ENCODE measurements around the gene MMP10. TPM values are rescaled to one million over a fixed set of nuclear protein-coding genes. Genes with fewer than 3 reads are reported as not detected.

Gene MMP10
- total and polyA plus RNA-seq, 4 donors = not detected

GRCh38 chr11:102783720-102784119 lies 3.3 kb upstream of the MMP10 start:
- Histone ChIP-seq H3K9ac (ENCODE audit: low read depth in 1 of 2, low read length in 2 of 2) (no peak overlapping the region), H3K9me3 (ENCODE audit: control insufficient read depth in 4 of 4, low read length in 3 of 4) (no peaks in the 10 kb centered on the region), H3K36me3 (ENCODE audit: control insufficient read depth in 4 of 4, insufficient read depth in 3 of 4, low read depth in 1 of 4, low read length in 3 of 4) (no peaks in the 10 kb centered on the region), H3K27me3 (ENCODE audit: control insufficient read depth in 4 of 4, insufficient read depth in 4 of 4, low read length in 3 of 4) (no peaks in the 10 kb centered on the region), H3K4me1 (ENCODE audit: control insufficient read depth in 4 of 4, insufficient read depth in 4 of 4, low read length in 3 of 4) (no peaks in the 10 kb centered on the region), H3K27ac (ENCODE audit: low read depth in 1 of 2, low read length in 2 of 2) (no peak overlapping the region), H3K4me3 (ENCODE audit: low read depth in 1 of 3, low read length in 3 of 3) (no peak overlapping the region)
- WGBS = 70% methylated on average over 2 of the region's 2 CpGs
- TF ChIP-seq JUND (IDR thresholded peaks at IDR 0.05) = no peak
- no peak for TF ChIP-seq RAD21 (IDR thresholded peaks at IDR 0.05)
- no peak for TF ChIP-seq FOXA2 (IDR thresholded peaks at IDR 0.05)
- no peak for TF ChIP-seq MAX (IDR thresholded peaks at IDR 0.05)
- no peak for TF ChIP-seq HNF4G (IDR thresholded peaks at IDR 0.05)
- TF ChIP-seq FOXA1 (IDR thresholded peaks at IDR 0.05) = no peak
- no peak for TF ChIP-seq CTCF (IDR thresholded peaks at IDR 0.05; ENCODE audit: low read depth, low read length, missing input control)
- TF ChIP-seq EGR1 (IDR thresholded peaks at IDR 0.05; ENCODE audit: low read depth in 2 of 2) = no peak
- TF ChIP-seq RXRA (IDR thresholded peaks at IDR 0.05) = no peak
- TF ChIP-seq HNF4A (conservative IDR thresholded peaks at IDR 0.05) = no peak
- TF ChIP-seq ATF3 (IDR thresholded peaks at IDR 0.05) = no peak
- no peak for TF ChIP-seq TAF1 (conservative IDR thresholded peaks at IDR 0.05)
- TF ChIP-seq NR2F2 (IDR thresholded peaks at IDR 0.05) = no peak
- TF ChIP-seq SP1 (IDR thresholded peaks at IDR 0.05) = no peak
- TF ChIP-seq GABPA (IDR thresholded peaks at IDR 0.05 in 1 of 2, conservative IDR thresholded peaks at IDR 0.05 in 1 of 2) = no peak
- no peak for DNase-seq (ENCODE audit: low spot score)

- Histone ChIP-seq H3K4me3 (ENCODE audit: low read depth in 1 of 3, low read length in 3 of 3) (no peak overlapping the region), H3K27me3 (ENCODE audit: control insufficient read depth in 4 of 4, insufficient read depth in 4 of 4, low read length in 3 of 4) (no peaks in the 10 kb centered on the region), H3K9ac (ENCODE audit: low read depth in 1 of 2, low read length in 2 of 2) (no peak overlapping the region), H3K36me3 (ENCODE audit: control insufficient read depth in 4 of 4, insufficient read depth in 3 of 4, low read depth in 1 of 4, low read length in 3 of 4) (no peaks in the 10 kb centered on the region), H3K27ac (ENCODE audit: low read depth in 1 of 2, low read length in 2 of 2) (no peak overlapping the region), H3K9me3 (ENCODE audit: control insufficient read depth in 4 of 4, low read length in 3 of 4) (no peaks in the 10 kb centered on the region), H3K4me1 (ENCODE audit: control insufficient read depth in 4 of 4, insufficient read depth in 4 of 4, low read length in 3 of 4) (no peaks in the 10 kb centered on the region)
- DNase-seq (ENCODE audit: low spot score) = no peak
- TF ChIP-seq EGR1 (IDR thresholded peaks at IDR 0.05; ENCODE audit: low read depth in 2 of 2) = no peak
- no peak for TF ChIP-seq REST (IDR thresholded peaks at IDR 0.05)
- TF ChIP-seq MAX (IDR thresholded peaks at IDR 0.05) = no peak
- no peak for TF ChIP-seq CTCF (IDR thresholded peaks at IDR 0.05; ENCODE audit: low read depth, low read length, missing input control)
- no peak for TF ChIP-seq YY1 (IDR thresholded peaks at IDR 0.05)
- TF ChIP-seq RAD21 (IDR thresholded peaks at IDR 0.05) = no peak
- no peak for TF ChIP-seq HNF4G (IDR thresholded peaks at IDR 0.05)
- no peak for TF ChIP-seq FOXA2 (IDR thresholded peaks at IDR 0.05)
- no peak for TF ChIP-seq RXRA (IDR thresholded peaks at IDR 0.05)
- TF ChIP-seq SP1 (IDR thresholded peaks at IDR 0.05) = no peak
Observed at GRCh38 chr11:102783016-102783415, 2.6 kb upstream of the MMP10 start.

All from liver (tissue), 9 donors.